ENCODE measurements around the gene FAP.

Gene FAP

DNA sequence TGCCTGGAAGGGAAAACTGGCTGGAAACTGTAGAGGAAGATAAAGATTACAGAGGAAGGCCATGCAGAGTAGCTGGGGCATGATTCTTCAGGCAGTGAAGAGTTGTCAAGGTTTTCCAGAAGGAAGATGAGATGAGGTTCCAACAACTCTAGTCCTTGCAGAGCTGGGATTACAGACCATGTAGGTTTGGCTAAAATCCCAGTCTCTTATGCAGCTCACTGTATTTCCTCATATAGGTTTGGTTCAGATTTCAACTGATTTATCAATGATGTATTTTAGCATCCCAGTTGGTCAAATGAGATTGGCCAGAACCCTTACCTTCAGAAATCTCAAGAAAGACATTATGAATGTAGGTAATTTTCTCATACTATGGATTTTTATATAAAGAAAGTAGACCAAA lies 16.4 kb downstream of the FAP start:
- H3K4ac ChIP-seq (ENCODE audit: low read depth in 1 of 2, low read length in 2 of 2) = no peak overlapping the region
- no peaks in the 10 kb centered on the region for H3K79me1 ChIP-seq (replicated peaks; ENCODE audit: low read length, poor library complexity, severe bottlenecking)
- H2AK5ac ChIP-seq (ENCODE audit: low read length, severe bottlenecking) = no peak overlapping the region
- no peak overlapping the region for H3K4me3 ChIP-seq (ENCODE audit: insufficient read depth in 1 of 2, low read depth in 1 of 2, low read length in 2 of 2)
- no peak overlapping the region for H2BK5ac ChIP-seq (ENCODE audit: low read depth, low read length, poor library complexity, severe bottlenecking)
- no peak overlapping the region for H3K18ac ChIP-seq (ENCODE audit: low read depth in 1 of 2, low read length in 2 of 2)
- H3K4me2 ChIP-seq (ENCODE audit: low read length, poor library complexity, severe bottlenecking) = no peak overlapping the region
- no peak overlapping the region for H2AFZ ChIP-seq (ENCODE audit: low read depth, low read length)
- H3K14ac ChIP-seq (ENCODE audit: low read length in 2 of 2) = no peak overlapping the region
- peaks cover 0 to 91% of the 10 kb centered on the region in 2 experiments for H3K36me3 ChIP-seq (ENCODE audit: control insufficient read depth in 1 of 2, insufficient read depth in 2 of 2, low read depth in 1 of 2, low read length in 2 of 2)
- H3K4me1 ChIP-seq (ENCODE audit: control insufficient read depth, insufficient read depth, low read depth, low read length) = no peaks in the 10 kb centered on the region
- H3K27ac ChIP-seq (ENCODE audit: low read length, poor library complexity, severe bottlenecking) = no peak overlapping the region
- H2BK12ac ChIP-seq (ENCODE audit: low read length in 2 of 2) = no peak overlapping the region
- no peak overlapping the region for H4K91ac ChIP-seq (ENCODE audit: low read length)
- no peaks in the 10 kb centered on the region for H3K27me3 ChIP-seq (ENCODE audit: control insufficient read depth in 1 of 2, insufficient read depth in 1 of 2, low read length in 2 of 2)
- no peak overlapping the region for H2BK15ac ChIP-seq (ENCODE audit: low read depth, poor library complexity, severe bottlenecking)
- no peak overlapping the region for H2BK120ac ChIP-seq (ENCODE audit: low read depth, low read length)
- H4K8ac ChIP-seq (ENCODE audit: low read length) = no peak overlapping the region
- H3K9ac ChIP-seq (ENCODE audit: low read length) = no peak overlapping the region
- H3K23ac ChIP-seq (ENCODE audit: low read length in 2 of 2) = no peak overlapping the region
- no peaks in the 10 kb centered on the region for H3K9me3 ChIP-seq (ENCODE audit: control insufficient read depth, low read length)
- DNase-seq = no peak

DNA sequence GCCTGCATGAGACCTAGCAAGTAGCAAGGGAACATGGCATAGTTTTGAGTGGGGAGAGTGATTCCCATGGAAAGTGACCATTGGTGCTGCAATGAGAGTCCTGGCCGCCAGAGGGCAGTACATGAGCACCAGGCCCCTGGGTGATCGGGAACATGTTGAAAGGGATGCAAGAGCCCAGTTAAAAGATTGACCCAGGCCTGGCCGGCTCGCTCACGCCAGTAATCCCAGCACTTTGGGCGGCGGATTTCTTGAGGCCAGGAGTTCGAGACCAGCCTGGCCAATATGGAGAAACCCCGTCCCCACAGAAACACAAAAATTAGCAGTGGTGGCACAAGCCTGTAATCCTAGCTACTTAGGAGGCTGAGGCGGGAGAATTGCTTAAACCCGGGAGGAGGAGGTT lies 22.2 kb downstream of the FAP start:
- no peak overlapping the region for H2BK15ac ChIP-seq (ENCODE audit: low read depth, poor library complexity, severe bottlenecking)
- no peaks in the 10 kb centered on the region for H3K27me3 ChIP-seq (ENCODE audit: control insufficient read depth in 1 of 2, insufficient read depth in 1 of 2, low read length in 2 of 2)
- no peak overlapping the region for H4K8ac ChIP-seq (ENCODE audit: low read length)
- H2BK12ac ChIP-seq (ENCODE audit: low read length in 2 of 2) = no peak overlapping the region
- H2AFZ ChIP-seq (ENCODE audit: low read depth, low read length) = no peak overlapping the region
- no peaks in the 10 kb centered on the region for H3K79me1 ChIP-seq (replicated peaks; ENCODE audit: low read length, poor library complexity, severe bottlenecking)
- no peak overlapping the region for H3K27ac ChIP-seq (ENCODE audit: low read length, poor library complexity, severe bottlenecking)
- no peak overlapping the region for H3K4me2 ChIP-seq (ENCODE audit: low read length, poor library complexity, severe bottlenecking)
- H3K9ac ChIP-seq (ENCODE audit: low read length) = peak overlapping the region; percentile 59
- H3K4me1 ChIP-seq (ENCODE audit: control insufficient read depth, insufficient read depth, low read depth, low read length) = no peaks in the 10 kb centered on the region
- peak; percentile 66 for DNase-seq
- WGBS = 28% methylated on average over 11 of the region's 11 CpGs
- no peak overlapping the region for H4K91ac ChIP-seq (ENCODE audit: low read length)
- no peaks in the 10 kb centered on the region for H3K9me3 ChIP-seq (ENCODE audit: control insufficient read depth, low read length)
- H3K36me3 ChIP-seq (ENCODE audit: control insufficient read depth in 1 of 2, insufficient read depth in 2 of 2, low read depth in 1 of 2, low read length in 2 of 2) = peaks cover 0 to 99% of the 10 kb centered on the region in 2 experiments
- no peak overlapping the region for H3K4ac ChIP-seq (ENCODE audit: low read depth in 1 of 2, low read length in 2 of 2)
- no peak overlapping the region for H3K23ac ChIP-seq (ENCODE audit: low read length in 2 of 2)
- no peak overlapping the region for H2AK5ac ChIP-seq (ENCODE audit: low read length, severe bottlenecking)
- H3K4me3 ChIP-seq (ENCODE audit: insufficient read depth in 1 of 2, low read depth in 1 of 2, low read length in 2 of 2) = no peak overlapping the region
- H3K18ac ChIP-seq (ENCODE audit: low read depth in 1 of 2, low read length in 2 of 2) = no peak overlapping the region
- H2BK5ac ChIP-seq (ENCODE audit: low read depth, low read length, poor library complexity, severe bottlenecking) = no peak overlapping the region
- H3K14ac ChIP-seq (ENCODE audit: low read length in 2 of 2) = no peak overlapping the region
- H2BK120ac ChIP-seq (ENCODE audit: low read depth, low read length) = no peak overlapping the region

DNA sequence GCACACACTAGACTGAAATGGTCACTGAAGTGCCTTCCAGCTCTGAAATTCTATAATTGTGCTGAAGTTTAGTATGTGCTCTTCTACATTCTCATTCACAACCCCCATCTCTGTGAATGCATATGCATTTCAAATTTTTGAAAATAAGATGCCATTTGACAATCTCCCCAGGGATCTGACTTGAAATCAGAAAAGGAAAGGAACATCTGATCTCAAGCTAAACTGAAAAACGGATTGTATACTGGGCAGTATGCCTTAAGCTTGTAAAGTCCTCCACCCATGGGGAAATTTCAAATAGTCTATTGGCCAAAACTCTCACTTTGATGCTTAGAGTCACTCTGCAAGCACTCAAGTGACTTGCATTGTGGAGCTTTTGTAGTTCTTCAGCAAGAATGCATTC lies 22.9 kb downstream of the FAP start:
- no peak overlapping the region for H3K14ac ChIP-seq (ENCODE audit: low read length in 2 of 2)
- H2BK15ac ChIP-seq (ENCODE audit: low read depth, poor library complexity, severe bottlenecking) = no peak overlapping the region
- DNase-seq = no peak
- H3K18ac ChIP-seq (ENCODE audit: low read depth in 1 of 2, low read length in 2 of 2) = no peak overlapping the region
- H2BK5ac ChIP-seq (ENCODE audit: low read depth, low read length, poor library complexity, severe bottlenecking) = no peak overlapping the region
- H3K23ac ChIP-seq (ENCODE audit: low read length in 2 of 2) = no peak overlapping the region
- H4K91ac ChIP-seq (ENCODE audit: low read length) = no peak overlapping the region
- no peak overlapping the region for H4K8ac ChIP-seq (ENCODE audit: low read length)
- peak overlapping the region; percentile 59 for H3K9ac ChIP-seq (ENCODE audit: low read length)
- no peaks in the 10 kb centered on the region for H3K4me1 ChIP-seq (ENCODE audit: control insufficient read depth, insufficient read depth, low read depth, low read length)
- H2AFZ ChIP-seq (ENCODE audit: low read depth, low read length) = no peak overlapping the region
- H3K4me2 ChIP-seq (ENCODE audit: low read length, poor library complexity, severe bottlenecking) = no peak overlapping the region
- no peaks in the 10 kb centered on the region for H3K9me3 ChIP-seq (ENCODE audit: control insufficient read depth, low read length)
- H3K79me1 ChIP-seq (replicated peaks; ENCODE audit: low read length, poor library complexity, severe bottlenecking) = no peaks in the 10 kb centered on the region
- H3K27me3 ChIP-seq (ENCODE audit: control insufficient read depth in 1 of 2, insufficient read depth in 1 of 2, low read length in 2 of 2) = no peaks in the 10 kb centered on the region
- H2AK5ac ChIP-seq (ENCODE audit: low read length, severe bottlenecking) = no peak overlapping the region
- no peak overlapping the region for H2BK120ac ChIP-seq (ENCODE audit: low read depth, low read length)
- H2BK12ac ChIP-seq (ENCODE audit: low read length in 2 of 2) = no peak overlapping the region
- H3K36me3 ChIP-seq (ENCODE audit: control insufficient read depth in 1 of 2, insufficient read depth in 2 of 2, low read depth in 1 of 2, low read length in 2 of 2) = peaks cover 0 to 99% of the 10 kb centered on the region in 2 experiments
- 94% methylated on average over 1 of the region's 1 CpG for WGBS
- no peak overlapping the region for H3K4ac ChIP-seq (ENCODE audit: low read depth in 1 of 2, low read length in 2 of 2)
- no peak overlapping the region for H3K27ac ChIP-seq (ENCODE audit: low read length, poor library complexity, severe bottlenecking)
- no peak overlapping the region for H3K4me3 ChIP-seq (ENCODE audit: insufficient read depth in 1 of 2, low read depth in 1 of 2, low read length in 2 of 2)

DNA sequence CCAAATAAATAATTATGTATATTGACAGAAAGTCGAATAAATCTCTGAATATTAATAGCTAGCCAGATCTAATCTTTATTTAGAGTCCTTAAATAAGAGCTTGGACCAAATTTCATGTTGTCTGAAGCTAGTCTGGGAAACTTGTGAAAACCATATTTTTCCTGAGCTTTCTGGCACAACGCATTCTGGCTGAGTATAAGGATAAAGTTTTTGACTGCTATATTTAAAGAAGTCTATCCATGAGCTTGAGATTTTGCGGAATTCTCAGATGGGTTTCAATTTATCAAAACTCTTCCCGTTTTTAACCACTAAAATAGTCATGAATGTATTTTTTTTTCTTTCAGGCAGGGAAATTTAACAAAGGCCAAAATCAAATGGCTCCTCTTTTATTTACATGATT lies 23.8 kb downstream of the FAP start:
- Histone ChIP-seq H3K9me3 (ENCODE audit: control insufficient read depth, low read length) (no peaks in the 10 kb centered on the region), H2AFZ (ENCODE audit: low read depth, low read length) (no peak overlapping the region), H3K9ac (ENCODE audit: low read length) (peak overlapping the region; percentile 59), H4K8ac (ENCODE audit: low read length) (no peak overlapping the region), H3K4ac (ENCODE audit: low read depth in 1 of 2, low read length in 2 of 2) (no peak overlapping the region), H3K14ac (ENCODE audit: low read length in 2 of 2) (no peak overlapping the region), H3K4me1 (ENCODE audit: control insufficient read depth, insufficient read depth, low read depth, low read length) (no peaks in the 10 kb centered on the region), H3K4me2 (ENCODE audit: low read length, poor library complexity, severe bottlenecking) (no peak overlapping the region), H3K4me3 (ENCODE audit: insufficient read depth in 1 of 2, low read depth in 1 of 2, low read length in 2 of 2) (no peak overlapping the region), H2BK12ac (ENCODE audit: low read length in 2 of 2) (no peak overlapping the region), H3K23ac (ENCODE audit: low read length in 2 of 2) (no peak overlapping the region), H3K36me3 (ENCODE audit: control insufficient read depth in 1 of 2, insufficient read depth in 2 of 2, low read depth in 1 of 2, low read length in 2 of 2) (peaks cover 0 to 99% of the 10 kb centered on the region in 2 experiments), H4K91ac (ENCODE audit: low read length) (no peak overlapping the region), H2BK15ac (ENCODE audit: low read depth, poor library complexity, severe bottlenecking) (no peak overlapping the region), H3K79me1 (replicated peaks; ENCODE audit: low read length, poor library complexity, severe bottlenecking) (no peaks in the 10 kb centered on the region), H3K18ac (ENCODE audit: low read depth in 1 of 2, low read length in 2 of 2) (no peak overlapping the region), H2AK5ac (ENCODE audit: low read length, severe bottlenecking) (no peak overlapping the region), H3K27me3 (ENCODE audit: control insufficient read depth in 1 of 2, insufficient read depth in 1 of 2, low read length in 2 of 2) (no peaks in the 10 kb centered on the region), H2BK5ac (ENCODE audit: low read depth, low read length, poor library complexity, severe bottlenecking) (no peak overlapping the region), H2BK120ac (ENCODE audit: low read depth, low read length) (no peak overlapping the region), H3K27ac (ENCODE audit: low read length, poor library complexity, severe bottlenecking) (no peak overlapping the region)
- WGBS = 94% methylated on average over 2 of the region's 4 CpGs
- DNase-seq = no peak
